SK-N-SH treated with all-trans-retinoic acid at 6 μM for 48 hours (cell line): ENCODE data around the gene EXOC4.

Source experiments
- ARNTL ChIP-seq: fragments of 450-650 bp; formaldehyde crosslinking; IDR thresholded peaks from 2 replicates; pipeline ENCODE4 v1.5.0; 2020; ENCODE audit warnings: low read depth, mild to moderate bottlenecking, moderate library complexity, borderline replicate concordance
- GLIS3 ChIP-seq: fragments of 250-450 bp; sonication (Bioruptor Pico); IDR thresholded peaks from 2 replicates; pipeline ENCODE4 v1.5.0; 2020; ENCODE audit warnings: mild to moderate bottlenecking, moderate library complexity
- ISL1 ChIP-seq: fragments of 250-450 bp; sonication (Bioruptor Pico); IDR thresholded peaks from 2 replicates; pipeline ENCODE4 v2.1.2; 2022; ENCODE audit warnings: mild to moderate bottlenecking, moderate library complexity
- OSR1 ChIP-seq: fragments of 250-450 bp; sonication (Bioruptor Pico); IDR thresholded peaks from 2 replicates; pipeline ENCODE4 v1.8.0; 2022; ENCODE audit warnings: moderate library complexity, mild to moderate bottlenecking, inconsistent platforms
- POU6F1 ChIP-seq: fragments of 250-450 bp; sonication (Bioruptor Pico); IDR thresholded peaks from 2 replicates; pipeline ENCODE4 v1.8.0; 2021; ENCODE audit warnings: low read depth, mild to moderate bottlenecking, moderate library complexity, borderline replicate concordance
- RARB ChIP-seq: fragments of 250-450 bp; sonication (Bioruptor Pico); IDR thresholded peaks from 2 replicates; pipeline ENCODE4 v1.8.0; 2021; ENCODE audit warnings: mild to moderate bottlenecking, moderate library complexity
- SNAI2 ChIP-seq: fragments of 250-450 bp; sonication (Bioruptor Pico); IDR thresholded peaks from 2 replicates; pipeline ENCODE4 v1.5.0; 2020; ENCODE audit warnings: mild to moderate bottlenecking, moderate library complexity
- TCF4 ChIP-seq: fragments of 250-450 bp; sonication (Bioruptor Pico); IDR thresholded peaks from 2 replicates; pipeline ENCODE4 v1.8.0; 2021; ENCODE audit warnings: mild to moderate bottlenecking, moderate library complexity, borderline replicate concordance
- ZFP3 ChIP-seq: fragments of 250-450 bp; sonication (Bioruptor Pico); IDR thresholded peaks from 2 replicates; pipeline ENCODE4 v1.5.0; 2020; ENCODE audit warnings: mild to moderate bottlenecking, moderate library complexity
- ZFP30 ChIP-seq: fragments of 450-650 bp; formaldehyde crosslinking; IDR thresholded peaks from 2 replicates; pipeline ENCODE4 v1.5.0; 2022; ENCODE audit warnings: mild to moderate bottlenecking, moderate library complexity
- ZNF8 ChIP-seq: fragments of 450-650 bp; formaldehyde crosslinking; IDR thresholded peaks from 2 replicates; pipeline ENCODE4 v1.5.0; 2020; ENCODE audit warnings: mild to moderate bottlenecking, moderate library complexity
- TF ChIP-seq, protein P1 (sequence below): fragments of 250-450 bp; sonication (Bioruptor Pico); IDR thresholded peaks from 2 replicates; pipeline ENCODE4 v1.8.0; 2020; ENCODE audit warnings: mild to moderate bottlenecking, moderate library complexity, borderline replicate concordance
- TF ChIP-seq, protein P2 (sequence below): fragments of 250-450 bp; sonication (Bioruptor Pico); IDR thresholded peaks from 2 replicates; pipeline ENCODE4 v1.5.1; 2021; ENCODE audit warnings: mild to moderate bottlenecking, moderate library complexity
- TF ChIP-seq, protein P3 (sequence below): fragments of 250-450 bp; sonication (Bioruptor Pico); IDR thresholded peaks from 2 replicates; pipeline ENCODE4 v1.5.1; 2020; ENCODE audit warnings: low read depth, mild to moderate bottlenecking, moderate library complexity

- TF ChIP-seq GLIS3 (CRISPR knock-in tag) (no peak), POU6F1 (CRISPR knock-in tag) (no peak), ISL1 (no peak), RARB (CRISPR knock-in tag) (no peak), ZFP30 (no peak), ZFP3 (CRISPR knock-in tag) (no peak), SNAI2 (CRISPR knock-in tag) (no peak), TCF4 (CRISPR knock-in tag) (no peak), ZNF8 (no peak), ARNTL (CRISPR knock-in tag) (no peak), OSR1 (CRISPR knock-in tag) (no peak)
- TF ChIP-seq, protein P1, sequence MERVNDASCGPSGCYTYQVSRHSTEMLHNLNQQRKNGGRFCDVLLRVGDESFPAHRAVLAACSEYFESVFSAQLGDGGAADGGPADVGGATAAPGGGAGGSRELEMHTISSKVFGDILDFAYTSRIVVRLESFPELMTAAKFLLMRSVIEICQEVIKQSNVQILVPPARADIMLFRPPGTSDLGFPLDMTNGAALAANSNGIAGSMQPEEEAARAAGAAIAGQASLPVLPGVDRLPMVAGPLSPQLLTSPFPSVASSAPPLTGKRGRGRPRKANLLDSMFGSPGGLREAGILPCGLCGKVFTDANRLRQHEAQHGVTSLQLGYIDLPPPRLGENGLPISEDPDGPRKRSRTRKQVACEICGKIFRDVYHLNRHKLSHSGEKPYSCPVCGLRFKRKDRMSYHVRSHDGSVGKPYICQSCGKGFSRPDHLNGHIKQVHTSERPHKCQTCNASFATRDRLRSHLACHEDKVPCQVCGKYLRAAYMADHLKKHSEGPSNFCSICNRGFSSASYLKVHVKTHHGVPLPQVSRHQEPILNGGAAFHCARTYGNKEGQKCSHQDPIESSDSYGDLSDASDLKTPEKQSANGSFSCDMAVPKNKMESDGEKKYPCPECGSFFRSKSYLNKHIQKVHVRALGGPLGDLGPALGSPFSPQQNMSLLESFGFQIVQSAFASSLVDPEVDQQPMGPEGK (CRISPR knock-in tag): no peak
- TF ChIP-seq, protein P2, sequence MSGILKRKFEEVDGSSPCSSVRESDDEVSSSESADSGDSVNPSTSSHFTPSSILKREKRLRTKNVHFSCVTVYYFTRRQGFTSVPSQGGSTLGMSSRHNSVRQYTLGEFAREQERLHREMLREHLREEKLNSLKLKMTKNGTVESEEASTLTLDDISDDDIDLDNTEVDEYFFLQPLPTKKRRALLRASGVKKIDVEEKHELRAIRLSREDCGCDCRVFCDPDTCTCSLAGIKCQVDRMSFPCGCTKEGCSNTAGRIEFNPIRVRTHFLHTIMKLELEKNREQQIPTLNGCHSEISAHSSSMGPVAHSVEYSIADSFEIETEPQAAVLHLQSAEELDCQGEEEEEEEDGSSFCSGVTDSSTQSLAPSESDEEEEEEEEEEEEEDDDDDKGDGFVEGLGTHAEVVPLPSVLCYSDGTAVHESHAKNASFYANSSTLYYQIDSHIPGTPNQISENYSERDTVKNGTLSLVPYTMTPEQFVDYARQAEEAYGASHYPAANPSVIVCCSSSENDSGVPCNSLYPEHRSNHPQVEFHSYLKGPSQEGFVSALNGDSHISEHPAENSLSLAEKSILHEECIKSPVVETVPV (CRISPR knock-in tag): no peak
- TF ChIP-seq, protein P3, sequence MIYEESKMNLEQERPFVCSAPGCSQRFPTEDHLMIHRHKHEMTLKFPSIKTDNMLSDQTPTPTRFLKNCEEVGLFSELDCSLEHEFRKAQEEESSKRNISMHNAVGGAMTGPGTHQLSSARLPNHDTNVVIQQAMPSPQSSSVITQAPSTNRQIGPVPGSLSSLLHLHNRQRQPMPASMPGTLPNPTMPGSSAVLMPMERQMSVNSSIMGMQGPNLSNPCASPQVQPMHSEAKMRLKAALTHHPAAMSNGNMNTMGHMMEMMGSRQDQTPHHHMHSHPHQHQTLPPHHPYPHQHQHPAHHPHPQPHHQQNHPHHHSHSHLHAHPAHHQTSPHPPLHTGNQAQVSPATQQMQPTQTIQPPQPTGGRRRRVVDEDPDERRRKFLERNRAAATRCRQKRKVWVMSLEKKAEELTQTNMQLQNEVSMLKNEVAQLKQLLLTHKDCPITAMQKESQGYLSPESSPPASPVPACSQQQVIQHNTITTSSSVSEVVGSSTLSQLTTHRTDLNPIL (CRISPR knock-in tag): no peak
Observed at GRCh38 chr7:133702078-133702477, 449.2 kb downstream of the EXOC4 start.
